Esophagus squamous epithelium (tissue), 4 donors: ENCODE results near the gene FBRS.

Experiments
- CTCF ChIP-seq, 6 experiments: fragments of 450-650 bp in 4 of 6; fragments of 200-600 bp in 2 of 6; sonication (generic) in 2 of 6; IDR thresholded peaks; one replicate each; pipeline ENCODE4 v1.5.1; 2016 to 2019; ENCODE audit warnings: antibody characterized with exemption in 6 of 6, mild to moderate bottlenecking in 4 of 6, moderate library complexity in 4 of 6
- POLR2A ChIP-seq, 4 donors: fragments of 450-650 bp; IDR thresholded peaks; one replicate each; pipeline ENCODE4 v1.6.1; 2017; ENCODE audit warnings: antibody characterized with exemption in 4 of 4, mild to moderate bottlenecking in 4 of 4, moderate library complexity in 3 of 4

- TF ChIP-seq CTCF (IDR thresholded peaks at IDR 0.05), result peak; percentile 30 to 59 (median 44)
- no peak for TF ChIP-seq POLR2A (IDR thresholded peaks at IDR 0.05)
Observed at GRCh38 chr16:30651124-30652004, 6.9 kb upstream of the FBRS start.
